ENCODE data around the gene ANKS1B.

Gene ANKS1B

GRCh38 chr12:99709619-99710018 is 275.1 kb downstream of the ANKS1B start:
- H3K9me3 ChIP-seq (ENCODE audit: low read length), result no peaks in the 10 kb centered on the region
- H4K20me1 ChIP-seq (ENCODE audit: insufficient read depth, low read length), result no peaks in the 10 kb centered on the region
- no peak for TF ChIP-seq CTCF (IDR thresholded peaks at IDR 0.05; ENCODE audit: low read length)
- no peak for TF ChIP-seq EZH2 (IDR thresholded peaks at IDR 0.05; ENCODE audit: borderline replicate concordance, low read length)
- H2AFZ ChIP-seq (ENCODE audit: low read length), result no peak overlapping the region
- H3K9me2 ChIP-seq (ENCODE audit: low read depth, low read length), result no peaks in the 10 kb centered on the region
- no peak overlapping the region for H3K9ac ChIP-seq (ENCODE audit: low read length)
- H3K27me3 ChIP-seq (ENCODE audit: insufficient read depth, low read length), result no peaks in the 10 kb centered on the region
- H3K27ac ChIP-seq (ENCODE audit: low read depth, low read length, poor library complexity, severe bottlenecking), result no peak overlapping the region
- no peaks in the 10 kb centered on the region for H3F3A ChIP-seq (ENCODE audit: insufficient read depth, low read length)
- no peaks in the 10 kb centered on the region for H3K4me1 ChIP-seq (ENCODE audit: insufficient read depth, low read length, severe bottlenecking)
- H3K79me2 ChIP-seq (ENCODE audit: insufficient read depth, low read length), result no peaks in the 10 kb centered on the region
- H3K4me3 ChIP-seq (ENCODE audit: low read depth, low read length, poor library complexity, severe bottlenecking), result no peak overlapping the region
- no peak overlapping the region for H3K4me2 ChIP-seq (ENCODE audit: low read length)
- no peaks in the 10 kb centered on the region for H3K36me3 ChIP-seq (ENCODE audit: insufficient read depth, low read length)

- no peak overlapping the region for H3K4me3 ChIP-seq (ENCODE audit: low read depth, low read length, poor library complexity, severe bottlenecking)
- no peaks in the 10 kb centered on the region for H3K4me1 ChIP-seq (ENCODE audit: insufficient read depth, low read length, severe bottlenecking)
- no peak overlapping the region for H2AFZ ChIP-seq (ENCODE audit: low read length)
- H3K27ac ChIP-seq (ENCODE audit: low read depth, low read length, poor library complexity, severe bottlenecking), result no peak overlapping the region
- no peaks in the 10 kb centered on the region for H3K36me3 ChIP-seq (ENCODE audit: insufficient read depth, low read length)
- no peaks in the 10 kb centered on the region for H3K9me3 ChIP-seq (ENCODE audit: low read length)
- no peaks in the 10 kb centered on the region for H4K20me1 ChIP-seq (ENCODE audit: insufficient read depth, low read length)
- H3K9me2 ChIP-seq (ENCODE audit: low read depth, low read length), result no peaks in the 10 kb centered on the region
- H3K27me3 ChIP-seq (ENCODE audit: insufficient read depth, low read length), result no peaks in the 10 kb centered on the region
- no peak overlapping the region for H3K9ac ChIP-seq (ENCODE audit: low read length)
- no peaks in the 10 kb centered on the region for H3K79me2 ChIP-seq (ENCODE audit: insufficient read depth, low read length)
- TF ChIP-seq EZH2 (IDR thresholded peaks at IDR 0.05; ENCODE audit: borderline replicate concordance, low read length) (no peak), CTCF (IDR thresholded peaks at IDR 0.05; ENCODE audit: low read length) (no peak)
- no peaks in the 10 kb centered on the region for H3F3A ChIP-seq (ENCODE audit: insufficient read depth, low read length)
- no peak overlapping the region for H3K4me2 ChIP-seq (ENCODE audit: low read length)
Measured at GRCh38 chr12:99709116-99709515, 275.6 kb downstream of the ANKS1B start.

GRCh38 chr12:99707883-99708282 is 276.9 kb downstream of the ANKS1B start:
- H2AFZ ChIP-seq (ENCODE audit: low read length), result no peak overlapping the region
- H3K4me3 ChIP-seq (ENCODE audit: low read depth, low read length, poor library complexity, severe bottlenecking), result no peak overlapping the region
- no peak for TF ChIP-seq CTCF (IDR thresholded peaks at IDR 0.05; ENCODE audit: low read length)
- TF ChIP-seq EZH2 (IDR thresholded peaks at IDR 0.05; ENCODE audit: borderline replicate concordance, low read length), result no peak
- H3K9me2 ChIP-seq (ENCODE audit: low read depth, low read length), result no peaks in the 10 kb centered on the region
- H3F3A ChIP-seq (ENCODE audit: insufficient read depth, low read length), result no peaks in the 10 kb centered on the region
- H3K36me3 ChIP-seq (ENCODE audit: insufficient read depth, low read length), result no peaks in the 10 kb centered on the region
- no peaks in the 10 kb centered on the region for H3K27me3 ChIP-seq (ENCODE audit: insufficient read depth, low read length)
- no peak overlapping the region for H3K4me2 ChIP-seq (ENCODE audit: low read length)
- H3K9me3 ChIP-seq (ENCODE audit: low read length), result no peaks in the 10 kb centered on the region
- no peak overlapping the region for H3K9ac ChIP-seq (ENCODE audit: low read length)
- no peak overlapping the region for H3K27ac ChIP-seq (ENCODE audit: low read depth, low read length, poor library complexity, severe bottlenecking)
- H3K4me1 ChIP-seq (ENCODE audit: insufficient read depth, low read length, severe bottlenecking), result no peaks in the 10 kb centered on the region
- H4K20me1 ChIP-seq (ENCODE audit: insufficient read depth, low read length), result no peaks in the 10 kb centered on the region
- H3K79me2 ChIP-seq (ENCODE audit: insufficient read depth, low read length), result no peaks in the 10 kb centered on the region

Measured in OCI-LY1 (cell line).